ENCODE data around the gene ZBTB9.
A peak's percentile ranks its signal among the peaks of the same experiment; 100 is the strongest.

Gene ZBTB9

DNA sequence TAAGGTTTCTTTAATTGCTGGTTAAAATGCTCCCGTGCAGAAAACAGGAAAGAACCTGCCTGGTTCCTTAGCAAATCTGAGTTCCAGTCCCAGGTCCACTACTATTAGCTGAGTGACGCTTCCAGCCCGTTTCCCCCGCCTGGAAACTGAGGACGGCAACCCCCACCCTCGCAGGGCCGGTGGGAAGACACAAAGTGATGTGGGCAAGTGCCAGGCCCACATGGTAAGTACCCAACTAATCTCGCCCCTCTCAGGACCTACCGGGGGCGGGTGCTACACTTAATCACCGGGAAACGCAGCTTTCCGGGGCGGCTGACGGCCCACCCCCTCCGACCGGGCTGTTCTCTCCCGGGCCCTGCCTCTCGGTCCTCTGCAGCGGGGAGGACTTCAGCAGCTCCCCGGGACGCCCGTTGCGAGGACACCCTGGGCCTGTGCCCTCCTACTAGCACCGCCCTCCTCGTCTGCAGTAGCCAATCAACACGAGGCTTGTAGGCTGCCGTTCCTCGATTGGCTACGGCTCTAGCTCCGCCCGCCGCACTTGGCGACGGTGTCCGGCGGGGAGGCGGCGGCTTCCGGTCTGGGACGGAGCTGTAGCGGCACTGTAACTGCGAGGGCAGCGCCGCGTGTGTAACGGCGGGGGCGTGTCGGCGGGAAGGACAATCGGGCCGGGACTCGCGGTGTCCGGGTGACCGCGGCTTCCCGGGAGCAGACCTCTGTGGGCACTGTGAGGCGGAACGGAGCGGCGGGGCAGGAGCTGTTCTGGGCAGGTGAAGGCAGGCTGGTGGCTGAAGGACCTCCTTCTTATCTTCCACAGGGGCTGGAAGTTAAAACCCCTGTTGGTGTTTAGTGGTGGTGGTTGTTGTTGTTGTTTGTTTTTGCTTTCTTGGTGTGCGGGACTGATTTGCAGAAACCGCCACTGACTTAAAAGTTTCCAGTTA is at the start of gene ZBTB9:
Gene ZBTB9, plus strand, starts transcription at position 568 of the 938 bp plus-strand sequence. CDS start 525 bp downstream, outside the sequence.
- DNase-seq (ENCODE audit: low read depth): peak; percentile 93

GRCh38 chr6:33404884-33405283 is 49.5 kb upstream of the ZBTB9 start:
- no peak for DNase-seq (ENCODE audit: low read depth)

DNA sequence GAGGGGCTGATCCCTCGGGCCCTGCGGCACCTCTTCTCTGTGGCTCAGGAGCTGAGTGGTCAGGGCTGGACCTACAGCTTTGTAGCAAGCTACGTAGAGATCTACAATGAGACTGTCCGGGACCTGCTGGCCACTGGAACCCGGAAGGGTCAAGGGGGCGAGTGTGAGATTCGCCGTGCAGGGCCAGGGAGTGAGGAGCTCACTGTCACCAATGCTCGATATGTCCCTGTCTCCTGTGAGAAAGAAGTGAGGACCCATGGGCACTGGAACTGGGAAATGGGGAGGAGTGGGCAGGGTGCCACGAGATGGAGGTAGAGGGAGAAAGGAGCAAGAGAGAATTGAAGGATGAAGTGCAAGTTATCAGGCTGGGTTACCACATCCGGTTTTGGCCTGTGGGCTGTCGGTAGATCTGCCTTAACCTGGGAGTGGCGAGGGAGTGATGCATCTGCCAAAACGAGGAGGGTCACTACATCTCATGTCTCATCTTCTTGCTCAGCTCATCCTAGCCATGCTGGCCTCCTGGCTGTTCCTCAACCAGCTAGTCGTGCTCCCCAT is 48.9 kb upstream of the ZBTB9 start:
- no peak for DNase-seq (ENCODE audit: low read depth)

DNA sequence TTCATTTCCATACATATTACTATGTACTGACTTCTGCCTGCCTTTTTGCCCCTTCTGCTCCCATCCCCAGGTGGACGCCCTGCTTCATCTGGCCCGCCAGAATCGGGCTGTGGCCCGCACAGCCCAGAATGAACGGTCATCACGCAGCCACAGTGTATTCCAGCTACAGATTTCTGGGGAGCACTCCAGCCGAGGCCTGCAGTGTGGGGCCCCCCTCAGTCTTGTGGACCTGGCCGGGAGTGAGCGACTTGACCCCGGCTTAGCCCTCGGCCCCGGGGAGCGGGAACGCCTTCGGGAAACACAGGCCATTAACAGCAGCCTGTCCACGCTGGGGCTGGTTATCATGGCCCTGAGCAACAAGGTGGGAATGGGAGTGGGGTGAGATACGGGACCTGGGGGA is 48.2 kb upstream of the ZBTB9 start:
- no peak for DNase-seq (ENCODE audit: low read depth)

DNA sequence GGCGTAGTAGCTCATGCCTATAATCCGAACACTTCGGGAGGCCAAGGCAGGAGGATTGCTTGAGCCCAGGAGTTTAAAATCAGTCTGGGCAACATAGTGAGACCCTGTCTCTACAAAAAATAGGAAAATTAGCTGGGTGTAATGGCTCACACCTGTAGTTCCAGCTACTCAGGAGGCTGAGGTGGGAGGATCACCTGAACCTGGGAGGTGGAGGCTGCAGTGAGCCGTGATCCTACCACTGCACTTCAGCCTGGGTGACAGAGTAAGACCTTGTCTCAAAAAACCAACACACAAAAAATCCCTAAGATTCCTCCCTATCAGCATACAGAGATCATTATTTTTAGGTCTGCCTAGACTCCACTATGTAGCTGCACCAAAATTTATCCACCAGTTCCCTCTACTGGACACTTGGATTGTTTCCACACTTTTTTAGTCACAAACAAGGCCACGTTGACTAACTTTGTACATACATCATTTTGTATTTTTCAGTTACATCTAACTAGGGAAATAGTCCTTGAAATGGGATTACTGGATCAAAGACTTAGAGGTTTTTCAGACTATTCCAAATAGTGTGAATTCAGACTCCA is 47.2 kb upstream of the ZBTB9 start:
- DNase-seq (ENCODE audit: low read depth): peak; percentile 60

DNA sequence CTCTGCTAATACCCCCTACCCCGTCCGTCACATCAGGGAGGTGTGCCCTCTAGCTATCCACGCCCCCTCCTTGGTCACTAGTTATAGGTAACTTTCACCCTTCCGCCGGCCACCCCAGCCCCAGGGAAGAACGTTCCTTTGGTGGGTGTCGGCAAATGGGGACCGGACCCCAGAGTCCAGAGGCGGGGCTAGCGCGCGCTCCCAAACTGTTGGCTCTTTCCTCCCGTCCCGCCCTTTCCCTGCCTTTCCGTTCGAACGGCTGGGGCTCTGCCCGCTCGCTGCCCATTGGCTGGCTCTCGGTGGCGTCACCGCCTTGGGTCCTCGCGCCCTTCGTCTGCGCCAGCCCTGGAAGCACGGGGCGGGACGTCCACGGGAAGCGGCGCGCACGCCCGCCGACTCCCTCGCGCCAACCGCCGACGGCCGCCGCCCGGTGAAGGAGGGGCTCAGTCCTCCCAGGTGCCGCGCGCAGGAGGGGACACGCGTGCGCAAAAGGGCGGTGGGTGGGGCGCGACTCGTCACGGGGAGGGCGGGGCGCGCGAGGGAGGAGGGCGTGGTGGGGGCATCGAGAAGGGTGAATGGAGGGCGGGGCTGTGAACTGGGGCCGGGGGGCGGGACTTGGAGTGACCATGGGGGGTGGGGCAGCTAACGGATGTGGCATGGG is 44.2 kb upstream of the ZBTB9 start:
- DNase-seq (ENCODE audit: low read depth): peak; percentile 96

DNA sequence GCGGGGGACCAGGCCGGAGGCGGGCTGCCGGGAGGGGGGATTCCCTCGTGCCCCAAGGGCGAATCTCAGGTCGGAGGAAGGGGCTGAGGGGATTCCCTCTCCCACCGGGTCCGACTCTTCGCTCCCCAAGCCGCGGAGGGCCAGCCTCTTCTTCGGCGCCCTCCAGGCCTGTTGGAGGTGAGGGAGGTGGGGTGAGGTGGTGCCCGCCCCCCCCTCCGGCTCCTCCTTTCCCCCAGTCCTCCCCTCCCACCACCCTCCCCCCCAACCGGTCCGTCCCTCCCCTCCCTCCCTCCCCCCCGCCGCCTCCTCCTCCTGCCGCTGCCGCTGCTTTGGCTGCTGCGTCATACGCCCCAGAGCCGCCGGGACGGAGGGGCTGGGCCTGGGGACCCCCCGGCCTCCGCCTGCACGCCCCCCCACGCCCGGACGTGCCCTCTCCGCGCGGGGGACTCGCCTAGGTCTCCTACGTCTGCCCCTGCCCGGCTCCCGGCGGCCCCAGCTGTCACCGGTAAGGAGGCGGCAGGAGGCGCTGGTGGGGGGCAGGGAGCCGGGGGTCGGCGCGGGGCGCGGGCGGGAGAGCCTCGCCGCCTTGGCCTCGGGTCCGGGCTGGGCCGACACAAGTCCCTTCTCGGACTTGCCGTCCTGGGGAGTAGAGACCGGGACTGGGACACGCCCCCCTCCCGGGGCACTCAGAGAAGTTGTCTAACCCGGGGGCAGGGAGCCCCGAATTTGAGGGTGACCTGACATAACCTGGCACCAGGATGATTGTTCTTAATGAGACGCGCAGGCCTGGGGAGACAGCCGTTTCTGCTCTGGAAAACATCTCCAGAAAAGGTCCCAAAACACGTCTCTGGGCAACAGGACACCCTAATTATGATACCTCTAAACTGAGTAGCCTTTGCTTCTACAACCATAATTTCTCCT is 43.4 kb upstream of the ZBTB9 start, which contains the start of gene PHF1:
Gene PHF1, plus strand, starts transcription at position 304 of the 921 bp plus-strand sequence. CDS start 1,250 bp downstream, outside the sequence.
- peak; percentile 59 for DNase-seq (ENCODE audit: low read depth)

GRCh38 chr6:33411632-33412005 is 42.8 kb upstream of the ZBTB9 start:
- DNase-seq (ENCODE audit: low read depth): no peak

DNA sequence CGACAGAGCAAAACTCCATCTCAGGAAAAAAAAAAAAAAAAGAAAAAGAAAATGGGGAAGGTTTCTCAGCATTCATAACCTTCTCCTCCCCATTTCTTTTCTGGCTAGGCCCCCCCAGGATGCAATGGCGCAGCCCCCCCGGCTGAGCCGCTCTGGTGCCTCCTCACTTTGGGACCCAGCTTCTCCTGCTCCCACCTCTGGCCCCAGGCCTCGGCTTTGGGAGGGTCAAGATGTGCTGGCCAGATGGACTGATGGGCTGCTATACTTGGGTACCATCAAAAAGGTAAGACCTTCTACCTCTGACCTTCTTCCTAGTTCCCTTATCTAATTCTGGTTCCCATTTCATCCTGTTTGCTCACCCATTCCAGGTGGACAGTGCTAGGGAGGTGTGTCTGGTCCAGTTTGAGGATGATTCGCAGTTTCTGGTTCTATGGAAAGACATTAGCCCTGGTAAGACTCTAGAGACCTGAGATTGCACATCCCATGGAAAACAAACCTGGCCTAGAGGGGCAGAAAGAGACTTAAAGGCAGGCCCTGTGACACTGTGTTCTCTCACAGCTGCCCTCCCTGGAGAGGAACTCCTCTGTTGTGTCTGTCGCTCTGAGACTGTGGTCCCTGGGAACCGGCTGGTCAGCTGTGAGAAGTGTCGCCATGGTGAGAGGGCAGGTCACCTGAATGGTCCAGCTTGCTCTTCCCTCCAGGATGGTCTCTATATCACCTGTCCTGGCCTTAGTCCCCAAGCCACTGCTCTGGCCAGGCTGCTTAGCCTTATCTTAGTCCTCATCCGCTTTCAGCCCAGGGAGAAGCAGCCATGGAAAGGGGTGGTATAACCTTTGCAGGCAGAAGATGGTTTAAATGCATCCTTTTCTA is 42.0 kb upstream of the ZBTB9 start:
- DNase-seq (ENCODE audit: low read depth): no peak

DNA sequence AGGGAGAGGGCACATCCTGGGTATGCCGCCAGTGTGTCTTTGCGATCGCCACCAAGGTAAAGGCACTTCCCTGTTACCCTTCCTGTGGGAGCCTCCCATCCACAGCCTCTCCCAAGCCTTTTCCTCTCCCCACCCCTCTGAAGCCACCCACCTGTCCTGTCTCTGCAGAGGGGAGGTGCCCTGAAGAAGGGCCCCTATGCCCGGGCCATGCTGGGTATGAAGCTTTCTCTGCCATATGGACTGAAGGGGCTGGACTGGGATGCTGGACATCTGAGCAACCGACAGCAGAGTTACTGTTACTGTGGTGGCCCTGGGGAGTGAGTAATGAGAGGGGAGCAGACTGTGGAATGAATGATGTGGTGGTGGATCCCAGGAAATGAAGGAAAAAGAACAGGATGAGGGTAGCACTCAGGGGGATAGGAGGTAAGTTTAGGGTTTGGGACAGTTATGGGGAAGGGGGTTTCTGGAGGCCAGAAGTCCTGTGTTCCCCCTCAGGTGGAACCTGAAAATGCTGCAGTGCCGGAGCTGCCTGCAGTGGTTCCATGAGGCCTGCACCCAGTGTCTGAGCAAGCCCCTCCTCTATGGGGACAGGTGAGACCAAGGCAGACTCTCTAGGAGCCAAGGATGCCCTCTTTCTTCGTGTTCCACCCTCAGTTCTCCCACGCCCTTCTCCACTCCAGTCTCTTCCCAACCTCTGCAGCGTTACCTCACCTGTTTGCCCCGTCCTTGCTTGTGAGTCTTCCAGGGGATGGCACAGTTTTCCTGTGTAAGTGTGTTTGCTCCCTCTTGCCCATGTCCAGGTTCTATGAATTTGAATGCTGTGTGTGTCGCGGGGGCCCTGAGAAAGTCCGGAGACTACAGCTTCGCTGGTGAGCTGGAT is 40.9 kb upstream of the ZBTB9 start:
- no peak for DNase-seq (ENCODE audit: low read depth)

DNA sequence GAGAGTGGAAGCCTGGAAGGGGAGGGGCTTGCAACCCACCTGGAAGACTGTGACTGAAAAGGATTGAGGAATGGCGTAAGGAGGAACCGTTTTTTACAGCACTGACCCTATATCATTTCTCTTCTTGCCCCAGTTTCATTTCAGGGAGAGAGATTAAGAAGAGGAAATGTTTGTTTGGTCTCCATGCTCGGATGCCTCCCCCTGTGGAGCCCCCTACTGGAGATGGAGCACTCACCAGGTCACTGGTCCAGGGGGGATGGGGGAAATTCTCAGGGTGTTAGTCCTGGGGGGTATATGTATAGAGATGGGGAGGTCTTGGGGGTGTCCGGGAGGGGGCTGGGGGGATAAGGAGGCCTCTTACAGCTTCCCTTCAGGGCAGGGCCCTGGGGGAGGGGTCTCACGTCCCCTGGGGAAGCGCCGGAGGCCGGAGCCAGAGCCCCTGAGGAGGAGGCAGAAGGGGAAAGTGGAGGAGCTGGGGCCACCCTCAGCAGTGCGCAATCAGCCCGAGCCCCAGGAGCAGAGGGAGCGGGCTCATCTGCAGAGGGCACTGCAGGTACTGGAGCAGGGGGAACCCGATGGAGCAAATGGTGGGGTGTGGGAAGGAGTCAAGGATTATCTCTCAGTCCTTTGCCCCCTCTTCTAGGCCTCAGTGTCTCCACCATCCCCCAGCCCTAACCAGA is 39.6 kb upstream of the ZBTB9 start:
- DNase-seq (ENCODE audit: low read depth): no peak

GRCh38 chr6:33415831-33416230 is 38.5 kb upstream of the ZBTB9 start:
- no peak for DNase-seq (ENCODE audit: low read depth)

DNA sequence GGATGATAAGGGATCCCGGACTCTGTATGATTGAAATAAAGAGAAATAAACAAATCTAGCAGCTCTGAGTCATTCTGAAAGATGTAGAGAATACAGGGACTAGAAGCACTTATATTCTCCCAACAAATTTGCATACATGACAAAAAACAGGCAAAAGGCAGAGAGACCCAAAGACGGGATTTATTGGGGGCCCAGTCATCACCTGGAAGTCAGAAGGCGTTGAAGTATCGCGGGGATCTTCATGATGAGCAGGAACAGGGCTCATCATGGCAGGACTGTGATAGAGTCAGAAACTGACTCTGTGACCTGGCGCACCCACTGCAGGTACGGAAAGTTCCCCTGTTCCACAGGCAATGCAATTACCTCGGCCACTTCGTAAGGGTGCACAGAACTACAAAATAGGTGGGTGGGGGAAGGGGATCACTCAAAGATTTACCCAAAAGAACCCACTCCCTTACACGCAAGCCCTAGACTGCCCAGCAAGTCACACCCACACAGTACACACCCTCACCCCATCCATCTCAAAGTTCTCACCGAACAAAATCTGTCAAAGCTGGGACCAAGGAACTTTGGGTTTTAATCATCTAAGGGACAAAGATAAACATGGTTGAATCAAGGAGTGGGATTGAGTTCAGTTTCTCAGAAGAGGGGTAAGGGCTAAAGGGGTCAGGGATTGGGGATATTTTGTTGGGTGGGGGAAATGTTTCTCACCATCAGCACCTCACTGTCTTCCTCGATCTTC is 37.8 kb upstream of the ZBTB9 start:
- no peak for DNase-seq (ENCODE audit: low read depth)

- DNase-seq (ENCODE audit: low read depth): peak; percentile 69
These were observed 37.1 kb upstream of the ZBTB9 start for GRCh38 chr6:33417128-33417902.

GRCh38 chr6:33417903-33418689 is 36.3 kb upstream of the ZBTB9 start, which contains the start of gene CUTA:
Gene CUTA, minus strand, starts transcription at chr6:33418107. Its CDS starts 107 bp downstream, at chr6:33418000.
- DNase-seq (ENCODE audit: low read depth): peak; percentile 100

- DNase-seq (ENCODE audit: low read depth): no peak
These were observed 35.6 kb upstream of the ZBTB9 start for GRCh38 chr6:33418690-33419291.

Data from stromal cell of bone marrow (primary cell).